GM12873 (cell line): Measurements from ENCODE around the gene PPP1CC.

ENCODE experiments used
- TF ChIP-seq, protein P1 (sequence below): IDR thresholded peaks from 2 replicates; pipeline ENCODE4 v1.5.1; 2012; ENCODE audit warnings: low read depth, mild to moderate bottlenecking, moderate library complexity, low read length, control low read depth; ENCODE audit not compliant: insufficient read depth; ENCODE audit errors: missing control alignments

PPP1CC gene

DNA sequence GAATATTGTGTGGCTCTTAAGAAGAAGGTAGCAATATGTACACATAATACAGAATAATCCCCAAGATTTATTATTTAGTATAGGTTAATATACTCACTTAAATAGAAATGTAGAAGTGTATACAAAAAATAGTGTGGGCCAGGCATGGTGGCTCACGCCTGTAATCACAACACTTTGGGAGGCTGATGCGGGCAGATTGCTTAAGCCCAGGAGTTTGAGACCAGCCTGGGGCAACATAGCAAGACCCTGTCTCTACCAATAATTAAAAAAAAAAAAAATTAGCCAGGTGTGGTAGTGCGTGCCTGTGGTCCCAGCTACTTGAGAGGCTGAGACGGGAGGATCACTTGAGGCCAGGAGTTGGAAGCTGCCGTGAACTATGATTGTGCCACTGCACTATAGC, 38.5 kb downstream of the PPP1CC start:
- TF ChIP-seq, protein P1, sequence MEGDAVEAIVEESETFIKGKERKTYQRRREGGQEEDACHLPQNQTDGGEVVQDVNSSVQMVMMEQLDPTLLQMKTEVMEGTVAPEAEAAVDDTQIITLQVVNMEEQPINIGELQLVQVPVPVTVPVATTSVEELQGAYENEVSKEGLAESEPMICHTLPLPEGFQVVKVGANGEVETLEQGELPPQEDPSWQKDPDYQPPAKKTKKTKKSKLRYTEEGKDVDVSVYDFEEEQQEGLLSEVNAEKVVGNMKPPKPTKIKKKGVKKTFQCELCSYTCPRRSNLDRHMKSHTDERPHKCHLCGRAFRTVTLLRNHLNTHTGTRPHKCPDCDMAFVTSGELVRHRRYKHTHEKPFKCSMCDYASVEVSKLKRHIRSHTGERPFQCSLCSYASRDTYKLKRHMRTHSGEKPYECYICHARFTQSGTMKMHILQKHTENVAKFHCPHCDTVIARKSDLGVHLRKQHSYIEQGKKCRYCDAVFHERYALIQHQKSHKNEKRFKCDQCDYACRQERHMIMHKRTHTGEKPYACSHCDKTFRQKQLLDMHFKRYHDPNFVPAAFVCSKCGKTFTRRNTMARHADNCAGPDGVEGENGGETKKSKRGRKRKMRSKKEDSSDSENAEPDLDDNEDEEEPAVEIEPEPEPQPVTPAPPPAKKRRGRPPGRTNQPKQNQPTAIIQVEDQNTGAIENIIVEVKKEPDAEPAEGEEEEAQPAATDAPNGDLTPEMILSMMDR = no peak

DNA sequence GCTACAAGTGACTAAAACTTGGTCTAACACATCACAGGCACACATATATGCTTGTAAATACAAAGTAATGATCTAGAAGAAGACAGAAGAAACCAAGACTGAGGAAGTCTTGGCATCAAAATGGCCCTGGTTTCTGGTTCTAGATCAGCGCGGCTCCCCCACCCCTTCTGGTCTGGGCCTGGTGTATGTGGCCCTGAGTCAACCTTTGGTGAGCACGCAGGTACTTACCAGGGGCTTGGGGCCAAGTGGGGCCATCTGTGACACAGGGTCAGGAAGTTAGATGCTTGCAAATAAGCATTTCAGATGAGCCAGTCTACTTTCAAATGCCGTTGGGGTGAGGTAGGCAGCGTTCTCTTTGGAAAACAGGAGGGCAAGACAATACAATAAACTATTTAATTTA, 40.6 kb downstream of the PPP1CC start:
- TF ChIP-seq, protein P1 = no peak

DNA sequence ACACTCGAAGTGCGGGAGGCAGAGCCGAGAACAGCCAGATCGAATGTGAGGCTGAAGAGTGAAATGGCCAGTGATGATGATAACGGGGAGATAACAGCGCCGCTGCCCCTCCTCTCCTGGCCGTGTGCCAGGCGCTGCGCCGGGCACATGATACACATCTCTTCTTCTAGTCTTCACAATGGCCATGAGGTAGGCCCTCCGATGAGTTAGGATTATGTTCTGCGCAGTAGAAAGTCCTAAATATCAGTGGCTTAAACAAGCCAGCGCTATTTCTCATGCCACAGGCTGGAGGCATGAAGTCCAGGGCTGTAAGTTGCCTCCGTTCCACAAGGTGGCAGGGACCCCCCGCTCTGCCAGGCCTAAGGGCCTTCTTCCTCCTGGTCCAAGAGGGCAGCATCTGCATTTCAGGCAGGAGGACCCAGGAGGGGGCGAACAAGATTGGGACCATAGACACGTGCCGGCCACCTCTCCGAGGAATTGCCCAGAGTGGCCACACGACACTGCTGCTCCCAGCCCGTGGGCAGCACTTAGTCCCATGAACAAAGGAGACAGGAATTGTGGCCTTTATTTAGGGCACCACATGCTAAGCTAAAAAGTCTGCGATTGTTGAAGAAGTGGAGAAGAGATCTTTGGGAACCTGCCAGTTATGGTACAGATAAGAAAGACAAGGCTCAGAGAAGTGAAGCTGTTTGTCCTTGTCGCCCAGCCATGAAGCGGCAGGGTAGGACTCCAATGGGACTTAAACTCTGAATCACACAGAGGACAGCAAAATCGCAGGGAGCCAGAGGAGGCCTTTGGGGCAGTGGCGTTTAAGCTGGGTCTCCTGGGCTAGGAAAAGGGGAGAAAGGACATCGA, 42.9 kb downstream of the PPP1CC start:
- TF ChIP-seq, protein P1 = no peak

DNA sequence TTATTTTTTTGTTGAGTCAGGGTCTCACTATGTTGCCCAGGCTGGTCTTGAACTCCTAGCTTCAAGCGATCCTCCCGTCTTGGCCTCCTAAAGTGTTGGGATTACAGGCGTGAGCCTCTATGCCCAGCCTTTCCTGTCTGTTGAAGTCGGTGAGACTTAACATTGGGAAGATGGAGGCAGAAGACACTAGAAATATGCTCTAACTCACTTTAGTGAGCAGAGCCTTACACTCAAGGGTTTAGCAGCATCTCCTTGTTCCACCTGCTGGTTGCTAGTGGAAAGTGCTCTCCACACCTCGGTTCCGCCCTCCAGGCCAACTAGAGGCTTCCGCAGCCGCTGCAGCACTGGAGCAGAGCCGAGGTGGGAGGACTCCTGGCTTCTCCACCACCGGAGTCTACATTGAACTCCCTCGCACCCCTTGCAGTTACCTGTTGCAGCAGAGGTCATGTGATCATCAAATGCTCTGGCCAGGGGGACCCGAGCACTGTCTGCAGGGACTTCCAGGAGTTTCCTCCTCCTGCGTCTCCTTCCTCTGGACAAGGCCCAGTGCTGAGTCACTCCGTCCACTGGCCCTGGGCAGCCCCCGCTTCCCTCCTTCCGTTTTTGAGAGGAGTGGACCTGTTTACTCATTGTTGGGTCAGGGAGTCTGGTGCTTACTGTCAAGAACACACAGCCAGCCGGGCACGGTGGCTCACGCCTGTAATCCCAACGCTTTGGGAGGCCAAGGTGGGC, 44.4 kb downstream of the PPP1CC start:
- TF ChIP-seq, protein P1 = peak; percentile 95

DNA sequence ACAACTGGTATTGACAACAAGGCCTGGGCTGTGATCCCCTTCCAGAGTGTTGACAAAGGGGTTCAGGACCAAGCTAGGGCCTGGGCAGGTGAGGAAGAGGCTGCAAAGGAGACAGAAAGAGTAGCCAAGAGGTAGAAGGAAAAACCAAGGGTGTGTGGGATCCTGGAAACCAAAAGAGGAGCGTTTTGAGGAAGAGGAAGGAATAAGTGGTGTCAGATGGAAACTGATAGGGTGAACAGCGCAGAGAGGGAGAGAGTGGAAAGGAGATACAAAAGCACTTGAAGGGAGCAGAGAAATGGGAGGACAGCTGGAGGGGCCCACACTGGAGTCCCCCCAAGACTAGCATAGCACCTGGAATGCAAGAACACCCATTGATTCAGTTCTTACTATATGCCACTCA, 45.5 kb downstream of the PPP1CC start:
- TF ChIP-seq, protein P1 = no peak

DNA sequence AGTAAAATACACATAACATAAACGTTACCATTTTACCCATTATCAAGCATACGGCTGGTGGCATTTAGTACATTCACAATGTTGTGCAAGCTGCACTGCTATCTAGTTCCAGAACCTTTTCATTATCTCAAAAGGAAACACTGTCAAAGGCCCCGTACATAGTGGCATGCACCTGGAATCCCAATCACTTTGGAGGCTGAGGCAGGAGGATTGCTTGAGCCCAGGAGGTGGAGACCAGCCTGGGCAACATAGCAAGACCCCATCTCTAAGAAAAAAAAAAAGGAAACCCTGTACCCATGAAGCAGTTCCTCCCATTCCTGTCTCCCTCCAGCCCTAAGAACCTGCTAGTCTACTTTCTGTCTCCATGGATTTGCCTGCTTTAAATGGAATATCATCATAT, 46.4 kb downstream of the PPP1CC start:
- TF ChIP-seq, protein P1 = no peak

DNA sequence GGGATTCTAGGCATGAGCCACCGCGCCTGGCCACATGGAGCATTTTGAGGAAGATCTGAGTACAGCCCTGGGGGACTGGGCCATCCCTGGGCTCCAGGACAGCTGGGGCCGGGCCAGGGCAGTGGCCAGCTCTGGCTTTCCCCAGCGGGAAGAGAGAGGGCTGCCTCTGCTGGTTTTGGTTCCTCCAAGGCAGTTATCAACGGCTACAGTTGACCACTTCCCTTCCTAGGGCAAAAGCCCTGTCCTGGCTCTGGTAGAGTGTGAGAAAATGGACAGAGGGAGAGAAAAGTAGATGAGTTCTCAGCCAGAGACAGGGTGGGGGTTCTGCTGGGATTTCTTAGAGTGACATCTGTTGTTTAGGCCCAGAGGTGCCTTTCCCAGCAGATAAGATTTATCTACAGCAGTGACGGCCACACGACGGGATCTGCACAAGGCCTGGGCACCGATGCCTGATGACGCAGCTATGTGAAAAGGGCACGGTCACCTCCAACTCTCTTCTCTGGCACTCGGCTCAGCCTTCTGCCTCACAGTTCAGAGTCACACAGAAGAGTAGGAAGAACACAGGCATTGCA, 48.3 kb downstream of the PPP1CC start:
- TF ChIP-seq, protein P1 = no peak
